Midbrain (tissue), 1 donor: ENCODE results near the gene LRPAP1.
"Not testable (repeated sequence)": the region's sequence is repeated elsewhere in the genome, so short reads cannot be mapped to it uniquely, and the experiment has no call there.

Experiments
- DNase-seq: peaks from one replicate; lab custom pipeline; 2025; lab: John Stamatoyannopoulos, UW

The LRPAP1 gene

GRCh38 chr4:3562127-3562526 lies 29.9 kb upstream of the LRPAP1 start:
- not testable (repeated sequence) for DNase-seq

GRCh38 chr4:3560465-3560864 lies 28.2 kb upstream of the LRPAP1 start:
- DNase-seq = not testable (repeated sequence)

- not testable (repeated sequence) for DNase-seq
Observed at GRCh38 chr4:3559381-3560290, 27.4 kb upstream of the LRPAP1 start.

GRCh38 chr4:3558514-3558836 lies 26.3 kb upstream of the LRPAP1 start:
- not testable (repeated sequence) for DNase-seq

- DNase-seq = not testable (repeated sequence)
Observed at GRCh38 chr4:3557676-3558513, 25.7 kb upstream of the LRPAP1 start.

- not testable (repeated sequence) for DNase-seq
Observed at GRCh38 chr4:3557088-3557492, 24.9 kb upstream of the LRPAP1 start.

- not testable (repeated sequence) for DNase-seq
Observed at GRCh38 chr4:3556244-3556867, 24.1 kb upstream of the LRPAP1 start.

GRCh38 chr4:3555459-3556070 lies 23.3 kb upstream of the LRPAP1 start:
- not testable (repeated sequence) for DNase-seq

- DNase-seq = not testable (repeated sequence)
Observed at GRCh38 chr4:3551366-3551765, 19.1 kb upstream of the LRPAP1 start.

- DNase-seq = not testable (repeated sequence)
Observed at GRCh38 chr4:3550792-3551325, 18.6 kb upstream of the LRPAP1 start.

- not testable (repeated sequence) for DNase-seq
Observed at GRCh38 chr4:3550041-3550440, 17.8 kb upstream of the LRPAP1 start.

- DNase-seq = not testable (repeated sequence)
Observed at GRCh38 chr4:3549694-3550001, 17.4 kb upstream of the LRPAP1 start.

- not testable (repeated sequence) for DNase-seq
Observed at GRCh38 chr4:3548991-3549693, 16.9 kb upstream of the LRPAP1 start.

- not testable (repeated sequence) for DNase-seq
Observed at GRCh38 chr4:3546721-3547120, 14.5 kb upstream of the LRPAP1 start.

- DNase-seq = not testable (repeated sequence)
Observed at GRCh38 chr4:3545351-3545750, 13.1 kb upstream of the LRPAP1 start.

- not testable (repeated sequence) for DNase-seq
Observed at GRCh38 chr4:3544259-3545025, 12.2 kb upstream of the LRPAP1 start.

GRCh38 chr4:3543415-3543814 lies 11.2 kb upstream of the LRPAP1 start:
- not testable (repeated sequence) for DNase-seq

GRCh38 chr4:3538906-3539305 lies 6.7 kb upstream of the LRPAP1 start:
- DNase-seq = not testable (repeated sequence)

GRCh38 chr4:3535812-3536211 lies 3.6 kb upstream of the LRPAP1 start:
- DNase-seq = not testable (repeated sequence)

- DNase-seq = no peak
Observed at GRCh38 chr4:3533423-3533820, 1.2 kb upstream of the LRPAP1 start.
